Neural cell (in vitro differentiated cells): ENCODE data around the gene SLC9C1. TPM values are rescaled to one million over a fixed set of nuclear protein-coding genes. Genes with fewer than 3 reads are reported as not detected.

Experiments
- H2AFZ ChIP-seq: fragments of 200-600, 300-800 bp; sonication (generic), shearing (Covaris generic); 2 replicates; pipeline ENCODE4 v1.6.0; 2014; ENCODE audit warnings: low read depth, mild to moderate bottlenecking, antibody characterized with exemption, low read length, moderate library complexity
- H3F3A ChIP-seq: fragments of 200-600 bp; shearing (Covaris generic); 2 replicates; pipeline ENCODE4 v1.6.1; 2016; ENCODE audit warnings: mild to moderate bottlenecking, moderate library complexity, mixed read lengths, antibody characterized with exemption, low read length; ENCODE audit not compliant: insufficient read depth, poor library complexity, severe bottlenecking
- H3K27ac ChIP-seq: fragments of 200-600, 300-800 bp; sonication (generic), shearing (Covaris generic); 2 replicates; pipeline ENCODE4 v1.5.1; 2014; ENCODE audit warnings: mild to moderate bottlenecking, low read length, moderate library complexity
- H3K27me3 ChIP-seq: fragments of 300-800, 200-600 bp; sonication (generic), shearing (Covaris generic); 2 replicates; pipeline ENCODE4 v1.6.0; 2014; ENCODE audit warnings: mild to moderate bottlenecking, low read depth, low read length, moderate library complexity; ENCODE audit not compliant: insufficient read depth
- H3K36me3 ChIP-seq: fragments of 300-800, 200-600 bp; sonication (generic), shearing (Covaris generic); 2 replicates; pipeline ENCODE4 v1.5.1; 2014; ENCODE audit warnings: mild to moderate bottlenecking, antibody characterized with exemption, low read length, moderate library complexity; ENCODE audit not compliant: insufficient read depth
- H3K4me2 ChIP-seq: fragments of 300-800, 200-600 bp; sonication (generic), shearing (Covaris generic); 2 replicates; pipeline ENCODE4 v1.6.0; 2014; ENCODE audit warnings: mild to moderate bottlenecking, low read length
- H3K4me3 ChIP-seq: fragments of 300-800, 200-600 bp; sonication (generic), shearing (Covaris generic); 2 replicates; pipeline ENCODE4 v1.5.1; 2014; ENCODE audit warnings: mild to moderate bottlenecking, low read length, moderate library complexity
- H3K79me2 ChIP-seq: fragments of 200-600 bp; shearing (Covaris generic); replicated peaks from 2 replicates; pipeline ENCODE4 v1.6.0; 2014; ENCODE audit warnings: mild to moderate bottlenecking, low read length, moderate library complexity; ENCODE audit not compliant: insufficient read depth
- H3K9ac ChIP-seq: fragments of 300-800, 200-600 bp; sonication (generic), shearing (Covaris generic); 2 replicates; pipeline ENCODE4 v1.6.1; 2016; ENCODE audit warnings: mild to moderate bottlenecking, low read length, mixed read lengths
- H3K9me2 ChIP-seq: fragments of 200-600 bp; shearing (Covaris generic); 2 replicates; pipeline ENCODE4 v1.6.1; 2016; ENCODE audit warnings: mild to moderate bottlenecking, low read length, mixed read lengths; ENCODE audit not compliant: insufficient read depth
- H3K9me3 ChIP-seq: fragments of 200-600, 300-800 bp; sonication (generic), shearing (Covaris generic); 2 replicates; pipeline ENCODE4 v1.6.1; 2016; ENCODE audit warnings: mild to moderate bottlenecking, mixed run types, low read length, moderate library complexity, mixed read lengths
- H4K20me1 ChIP-seq: fragments of 200-600 bp; shearing (Covaris generic); 2 replicates; pipeline ENCODE4 v1.6.1; 2016; ENCODE audit warnings: mild to moderate bottlenecking, mixed run types; ENCODE audit not compliant: insufficient read depth
- EP300 ChIP-seq: fragments of 450-650 bp; conservative IDR thresholded peaks from 2 replicates; pipeline ENCODE4 v1.6.1; 2014; ENCODE audit warnings: antibody characterized with exemption, mild to moderate bottlenecking, moderate library complexity; ENCODE audit not compliant: poor library complexity, severe bottlenecking
- EZH2 ChIP-seq: fragments of 200-600, 300-800 bp; shearing (Covaris generic), sonication (generic); IDR thresholded peaks from 2 replicates; pipeline ENCODE4 v1.6.1; 2014; ENCODE audit warnings: antibody characterized with exemption, low read length, borderline replicate concordance, mild to moderate bottlenecking; ENCODE audit not compliant: insufficient read depth, poor library complexity, severe bottlenecking
- MXI1 ChIP-seq: fragments of 450-650 bp; conservative IDR thresholded peaks from 2 replicates; pipeline ENCODE4 v1.6.1; 2014; ENCODE audit warnings: antibody characterized with exemption, mild to moderate bottlenecking; ENCODE audit not compliant: poor library complexity, severe bottlenecking
- POLR2AphosphoS5 ChIP-seq: IDR thresholded peaks from 2 replicates; pipeline ENCODE4 v1.6.1; 2012
- RAD21 ChIP-seq: fragments of 450-650 bp; conservative IDR thresholded peaks from 2 replicates; pipeline ENCODE4 v1.6.1; 2014; ENCODE audit warnings: antibody characterized with exemption, mild to moderate bottlenecking, moderate library complexity
- SMC3 ChIP-seq: fragments of 450-650 bp; conservative IDR thresholded peaks from 2 replicates; pipeline ENCODE4 v1.6.1; 2014; ENCODE audit warnings: antibody characterized with exemption, mild to moderate bottlenecking, moderate library complexity; ENCODE audit not compliant: poor library complexity
- TAF1 ChIP-seq: IDR thresholded peaks from 2 replicates; pipeline ENCODE4 v1.6.1; 2012; ENCODE audit warnings: low read depth
- polyA plus RNA-seq: library from polyadenylated mRNA; depleted of rRNA; stranded (reverse); fragments of >200 nt; gene quantifications from 2 replicates; pipeline ENCODE4 v1.2.3, GENCODE V29; 2014
- TF ChIP-seq, protein P1 (sequence below): fragments of 450-650 bp; IDR thresholded peaks from 2 replicates; pipeline ENCODE4 v1.5.1; 2014; ENCODE audit warnings: antibody characterized with exemption, mild to moderate bottlenecking, moderate library complexity; ENCODE audit not compliant: poor library complexity, severe bottlenecking
- TF ChIP-seq, protein P2 (sequence below): IDR thresholded peaks from 2 replicates; pipeline ENCODE4 v1.6.1; 2012; ENCODE audit warnings: borderline replicate concordance

Gene SLC9C1
- polyA plus RNA-seq, 1 donor from 2014 or later = not detected

DNA sequence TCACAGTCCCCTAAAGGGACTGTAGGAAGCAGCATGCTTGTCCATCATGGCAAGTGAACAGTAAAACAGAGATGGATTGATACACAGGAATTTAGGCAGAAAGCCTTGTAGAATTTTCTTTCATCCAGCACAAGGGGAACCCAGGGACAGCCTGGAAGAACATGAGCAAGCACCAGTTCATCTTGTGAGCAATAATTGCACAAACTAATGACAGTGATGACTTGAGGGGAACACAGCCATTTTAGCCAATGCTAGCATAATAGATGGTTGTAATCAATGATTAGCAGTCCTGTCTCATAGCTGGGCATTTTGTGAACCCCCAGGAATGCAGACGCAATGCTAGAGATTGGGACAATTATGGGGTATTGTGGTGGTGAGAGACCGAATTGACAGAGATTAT, 45.6 kb upstream of the SLC9C1 start:
- no peaks in the 10 kb centered on the region for H3K9me2 ChIP-seq
- H3K4me3 ChIP-seq = peak overlapping the region; percentile 47
- H3K79me2 ChIP-seq = peaks cover 95% of the 10 kb centered on the region
- no peak overlapping the region for H3K27ac ChIP-seq
- no peak overlapping the region for H3K9ac ChIP-seq
- H3K4me2 ChIP-seq = peak overlapping the region; percentile 37
- H2AFZ ChIP-seq = no peak overlapping the region
- no peaks in the 10 kb centered on the region for H3K9me3 ChIP-seq
- H3F3A ChIP-seq = peaks cover 2% of the 10 kb centered on the region
- TF ChIP-seq MXI1 = no peak
- TF ChIP-seq, protein P1, sequence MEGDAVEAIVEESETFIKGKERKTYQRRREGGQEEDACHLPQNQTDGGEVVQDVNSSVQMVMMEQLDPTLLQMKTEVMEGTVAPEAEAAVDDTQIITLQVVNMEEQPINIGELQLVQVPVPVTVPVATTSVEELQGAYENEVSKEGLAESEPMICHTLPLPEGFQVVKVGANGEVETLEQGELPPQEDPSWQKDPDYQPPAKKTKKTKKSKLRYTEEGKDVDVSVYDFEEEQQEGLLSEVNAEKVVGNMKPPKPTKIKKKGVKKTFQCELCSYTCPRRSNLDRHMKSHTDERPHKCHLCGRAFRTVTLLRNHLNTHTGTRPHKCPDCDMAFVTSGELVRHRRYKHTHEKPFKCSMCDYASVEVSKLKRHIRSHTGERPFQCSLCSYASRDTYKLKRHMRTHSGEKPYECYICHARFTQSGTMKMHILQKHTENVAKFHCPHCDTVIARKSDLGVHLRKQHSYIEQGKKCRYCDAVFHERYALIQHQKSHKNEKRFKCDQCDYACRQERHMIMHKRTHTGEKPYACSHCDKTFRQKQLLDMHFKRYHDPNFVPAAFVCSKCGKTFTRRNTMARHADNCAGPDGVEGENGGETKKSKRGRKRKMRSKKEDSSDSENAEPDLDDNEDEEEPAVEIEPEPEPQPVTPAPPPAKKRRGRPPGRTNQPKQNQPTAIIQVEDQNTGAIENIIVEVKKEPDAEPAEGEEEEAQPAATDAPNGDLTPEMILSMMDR = no peak
- TF ChIP-seq, protein P2, sequence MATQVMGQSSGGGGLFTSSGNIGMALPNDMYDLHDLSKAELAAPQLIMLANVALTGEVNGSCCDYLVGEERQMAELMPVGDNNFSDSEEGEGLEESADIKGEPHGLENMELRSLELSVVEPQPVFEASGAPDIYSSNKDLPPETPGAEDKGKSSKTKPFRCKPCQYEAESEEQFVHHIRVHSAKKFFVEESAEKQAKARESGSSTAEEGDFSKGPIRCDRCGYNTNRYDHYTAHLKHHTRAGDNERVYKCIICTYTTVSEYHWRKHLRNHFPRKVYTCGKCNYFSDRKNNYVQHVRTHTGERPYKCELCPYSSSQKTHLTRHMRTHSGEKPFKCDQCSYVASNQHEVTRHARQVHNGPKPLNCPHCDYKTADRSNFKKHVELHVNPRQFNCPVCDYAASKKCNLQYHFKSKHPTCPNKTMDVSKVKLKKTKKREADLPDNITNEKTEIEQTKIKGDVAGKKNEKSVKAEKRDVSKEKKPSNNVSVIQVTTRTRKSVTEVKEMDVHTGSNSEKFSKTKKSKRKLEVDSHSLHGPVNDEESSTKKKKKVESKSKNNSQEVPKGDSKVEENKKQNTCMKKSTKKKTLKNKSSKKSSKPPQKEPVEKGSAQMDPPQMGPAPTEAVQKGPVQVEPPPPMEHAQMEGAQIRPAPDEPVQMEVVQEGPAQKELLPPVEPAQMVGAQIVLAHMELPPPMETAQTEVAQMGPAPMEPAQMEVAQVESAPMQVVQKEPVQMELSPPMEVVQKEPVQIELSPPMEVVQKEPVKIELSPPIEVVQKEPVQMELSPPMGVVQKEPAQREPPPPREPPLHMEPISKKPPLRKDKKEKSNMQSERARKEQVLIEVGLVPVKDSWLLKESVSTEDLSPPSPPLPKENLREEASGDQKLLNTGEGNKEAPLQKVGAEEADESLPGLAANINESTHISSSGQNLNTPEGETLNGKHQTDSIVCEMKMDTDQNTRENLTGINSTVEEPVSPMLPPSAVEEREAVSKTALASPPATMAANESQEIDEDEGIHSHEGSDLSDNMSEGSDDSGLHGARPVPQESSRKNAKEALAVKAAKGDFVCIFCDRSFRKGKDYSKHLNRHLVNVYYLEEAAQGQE = no peak
- no peak for TF ChIP-seq SMC3
- TF ChIP-seq TAF1 = no peak
- no peak for TF ChIP-seq EZH2
- TF ChIP-seq POLR2AphosphoS5 = no peak
- no peak for TF ChIP-seq RAD21
- no peak for TF ChIP-seq EP300
- peaks cover 7% of the 10 kb centered on the region for H4K20me1 ChIP-seq
- no peaks in the 10 kb centered on the region for H3K27me3 ChIP-seq
- peaks cover 16% of the 10 kb centered on the region for H3K36me3 ChIP-seq

DNA sequence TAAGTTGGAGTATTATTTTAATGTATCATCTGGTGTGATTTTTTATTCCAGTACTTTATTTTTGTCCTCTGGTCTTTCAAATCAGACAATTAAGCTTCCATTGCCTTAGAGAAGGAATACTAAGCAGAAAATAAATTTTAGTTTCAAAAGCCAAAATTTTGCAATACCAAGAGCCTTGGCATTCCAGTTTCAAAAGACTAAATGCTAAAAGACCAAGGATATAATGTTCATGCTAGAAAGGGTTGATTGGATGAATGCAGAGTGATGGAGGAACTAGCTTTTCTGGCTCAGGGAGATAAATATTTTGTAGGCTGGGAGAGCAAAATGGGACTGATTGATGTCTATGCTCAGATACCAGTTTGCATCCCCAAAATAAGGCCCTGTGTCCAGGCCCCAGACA, 45.1 kb upstream of the SLC9C1 start:
- Histone ChIP-seq H3K36me3 (peaks cover 11% of the 10 kb centered on the region), H3K4me2 (peak overlapping the region; percentile 37), H3K9ac (no peak overlapping the region), H3K9me3 (no peaks in the 10 kb centered on the region), H3K9me2 (no peaks in the 10 kb centered on the region), H3K79me2 (peaks cover 95% of the 10 kb centered on the region), H3F3A (peaks cover 7% of the 10 kb centered on the region), H3K27me3 (no peaks in the 10 kb centered on the region), H3K27ac (no peak overlapping the region), H4K20me1 (peaks cover 7% of the 10 kb centered on the region), H3K4me3 (peak overlapping the region; percentile 47), H2AFZ (no peak overlapping the region)
- TF ChIP-seq EZH2 (no peak), EP300 (no peak), TAF1 (no peak), POLR2AphosphoS5 (no peak), MXI1 (no peak), RAD21 (no peak), SMC3 (no peak)
- TF ChIP-seq, protein P1 = no peak
- TF ChIP-seq, protein P2 = no peak
